WTC11 (cell line): ENCODE results near the gene BRAF. TPM values are rescaled to one million over a fixed set of nuclear protein-coding genes. Genes with fewer than 3 reads are reported as not detected.

Experiments used
- ATAC-seq: fragments of 200-7000 bp; cut with Tn5 transposase; 2 replicates; pipeline ENCODE4 v1.10.0; 2021; ENCODE audit warnings: mild to moderate bottlenecking, moderate library complexity
- CTCF ChIA-PET: fragments of 300-600 bp; sonication (Branson Sonifier 250); formaldehyde crosslinking; loops from one replicate; lab custom pipeline; 2021; ENCODE audit warnings: antibody characterized with exemption; lab: Charles Lee
- POLR2A ChIA-PET: fragments of 350-600 bp; sonication (Branson Sonifier 250); formaldehyde crosslinking; loops from one replicate; lab custom pipeline; 2021; ENCODE audit warnings: antibody characterized with exemption; lab: Charles Lee
- DNase-seq: peaks from one replicate; pipeline ENCODE4 v3.0.0; 2021; ENCODE audit warnings: low spot score
- H3K27ac Mint-ChIP-seq: 2 replicates; pipeline ENCODE4 v1.8.0; 2021; ENCODE audit warnings: mixed read lengths
- H3K27me3 Mint-ChIP-seq: 2 replicates; pipeline ENCODE4 v1.8.0; 2021; ENCODE audit warnings: low read depth, mild to moderate bottlenecking, moderate library complexity, mixed read lengths
- H3K36me3 Mint-ChIP-seq: 2 replicates; pipeline ENCODE4 v1.8.0; 2021; ENCODE audit warnings: mixed read lengths
- H3K4me1 Mint-ChIP-seq: 2 replicates; pipeline ENCODE4 v1.8.0; 2022; ENCODE audit warnings: mixed read lengths
- H3K4me3 Mint-ChIP-seq: 2 replicates; pipeline ENCODE4 v1.8.0; 2021; ENCODE audit warnings: mild to moderate bottlenecking, moderate library complexity, mixed read lengths
- H3K9me3 Mint-ChIP-seq: 2 replicates; pipeline ENCODE4 v1.8.0; 2021; ENCODE audit warnings: mixed read lengths
- ATF1 ChIP-seq: sonication (generic); formaldehyde crosslinking; IDR thresholded peaks from 2 replicates; pipeline ENCODE4 v1.8.1; 2023; ENCODE audit warnings: mild to moderate bottlenecking, moderate library complexity, missing genetic modification reagents
- CREB1 ChIP-seq: sonication (generic); formaldehyde crosslinking; IDR thresholded peaks from 2 replicates; pipeline ENCODE4 v1.8.0; 2023; ENCODE audit warnings: mild to moderate bottlenecking, missing genetic modification reagents
- CREM ChIP-seq: sonication (generic); formaldehyde crosslinking; IDR thresholded peaks from 2 replicates; pipeline ENCODE4 v1.8.1; 2022; ENCODE audit warnings: mild to moderate bottlenecking, missing genetic modification reagents, moderate library complexity
- ELF4 ChIP-seq: sonication (generic); formaldehyde crosslinking; IDR thresholded peaks from 2 replicates; pipeline ENCODE4 v1.8.1; 2022; ENCODE audit warnings: low read depth, mild to moderate bottlenecking, moderate library complexity, missing genetic modification reagents
- JAZF1 ChIP-seq: fragments of 250-450 bp; sonication (Bioruptor Pico); IDR thresholded peaks from 2 replicates; pipeline ENCODE4 v1.9.0; 2021; ENCODE audit warnings: moderate library complexity, mild to moderate bottlenecking, inconsistent platforms
- JUN ChIP-seq: sonication (generic); formaldehyde crosslinking; IDR thresholded peaks from 2 replicates; pipeline ENCODE4 v1.8.0; 2023; ENCODE audit warnings: mild to moderate bottlenecking, missing genetic modification reagents
- MYBL2 ChIP-seq: sonication (generic); formaldehyde crosslinking; IDR thresholded peaks from 2 replicates; pipeline ENCODE4 v1.8.1; 2023; ENCODE audit warnings: mild to moderate bottlenecking, moderate library complexity, missing genetic modification reagents
- NFATC4 ChIP-seq: fragments of 250-450 bp; sonication (Bioruptor Pico); IDR thresholded peaks from 2 replicates; pipeline ENCODE4 v1.9.0; 2021; ENCODE audit warnings: mild to moderate bottlenecking
- NFE2L1 ChIP-seq: sonication (generic); formaldehyde crosslinking; IDR thresholded peaks from 2 replicates; pipeline ENCODE4 v1.8.1; 2023; ENCODE audit warnings: missing genetic modification reagents
- NR1H2 ChIP-seq: sonication (generic); formaldehyde crosslinking; IDR thresholded peaks from 2 replicates; pipeline ENCODE4 v1.9.0; 2021; ENCODE audit warnings: mild to moderate bottlenecking, moderate library complexity, missing genetic modification reagents
- NR2C2 ChIP-seq: sonication (generic); formaldehyde crosslinking; IDR thresholded peaks from 2 replicates; pipeline ENCODE4 v1.8.0; 2022; ENCODE audit warnings: mild to moderate bottlenecking, missing genetic modification reagents
- RORB ChIP-seq: fragments of 250-450 bp; sonication (Bioruptor Pico); IDR thresholded peaks from 2 replicates; pipeline ENCODE4 v1.9.0; 2021; ENCODE audit warnings: mild to moderate bottlenecking
- SMAD3 ChIP-seq: sonication (generic); formaldehyde crosslinking; IDR thresholded peaks from 2 replicates; pipeline ENCODE4 v1.8.0; 2022; ENCODE audit warnings: missing genetic modification reagents, mild to moderate bottlenecking, borderline replicate concordance
- SP1 ChIP-seq: sonication (generic); formaldehyde crosslinking; conservative IDR thresholded peaks from 2 replicates; pipeline ENCODE4 v1.8.1; 2022; ENCODE audit warnings: missing genetic modification reagents
- ZNF138 ChIP-seq: sonication (generic); formaldehyde crosslinking; conservative IDR thresholded peaks from 2 replicates; pipeline ENCODE4 v1.8.1; 2022; ENCODE audit warnings: mild to moderate bottlenecking, moderate library complexity, missing genetic modification reagents
- ZNF396 ChIP-seq: fragments of 250-450 bp; sonication (Bioruptor Pico); IDR thresholded peaks from 2 replicates; pipeline ENCODE4 v1.8.0; 2021; ENCODE audit warnings: mild to moderate bottlenecking, moderate library complexity, borderline replicate concordance
- ZNF416 ChIP-seq: fragments of 250-450 bp; sonication (Bioruptor Pico); IDR thresholded peaks from 2 replicates; pipeline ENCODE4 v1.9.0; 2021; ENCODE audit warnings: mild to moderate bottlenecking, inconsistent platforms
- ZNF423 ChIP-seq: fragments of 250-450 bp; sonication (Bioruptor Pico); IDR thresholded peaks from 2 replicates; pipeline ENCODE4 v2.1.2; 2022; ENCODE audit warnings: mild to moderate bottlenecking, moderate library complexity
- total RNA-seq: library from RNA; stranded (reverse); gene quantifications from 3 replicates; pipeline ENCODE4 v1.2.3, GENCODE V29; 2021
- TF ChIP-seq, protein P1 (sequence below): sonication (generic); formaldehyde crosslinking; IDR thresholded peaks from 2 replicates; pipeline ENCODE4 v1.8.0; 2023; ENCODE audit warnings: missing genetic modification reagents
- TF ChIP-seq, protein P2 (sequence below): sonication (generic); formaldehyde crosslinking; IDR thresholded peaks from 2 replicates; pipeline ENCODE4 v1.8.0; 2022; ENCODE audit warnings: missing genetic modification reagents
- TF ChIP-seq, protein P3 (sequence below): sonication (generic); formaldehyde crosslinking; IDR thresholded peaks from 2 replicates; pipeline ENCODE4 v1.8.1; 2023; ENCODE audit warnings: mild to moderate bottlenecking, moderate library complexity, missing genetic modification reagents
- TF ChIP-seq, protein P4 (sequence below): sonication (generic); formaldehyde crosslinking; IDR thresholded peaks from 2 replicates; pipeline ENCODE4 v1.8.1; 2023; ENCODE audit warnings: mild to moderate bottlenecking, missing genetic modification reagents, moderate library complexity
- TF ChIP-seq, protein P5 (sequence below): sonication (generic); formaldehyde crosslinking; IDR thresholded peaks from 2 replicates; pipeline ENCODE4 v1.8.0; 2022; ENCODE audit warnings: mild to moderate bottlenecking, missing genetic modification reagents

The BRAF gene
- total RNA-seq, 1 experiment from 2014 or later, result 29.2 TPM

DNA sequence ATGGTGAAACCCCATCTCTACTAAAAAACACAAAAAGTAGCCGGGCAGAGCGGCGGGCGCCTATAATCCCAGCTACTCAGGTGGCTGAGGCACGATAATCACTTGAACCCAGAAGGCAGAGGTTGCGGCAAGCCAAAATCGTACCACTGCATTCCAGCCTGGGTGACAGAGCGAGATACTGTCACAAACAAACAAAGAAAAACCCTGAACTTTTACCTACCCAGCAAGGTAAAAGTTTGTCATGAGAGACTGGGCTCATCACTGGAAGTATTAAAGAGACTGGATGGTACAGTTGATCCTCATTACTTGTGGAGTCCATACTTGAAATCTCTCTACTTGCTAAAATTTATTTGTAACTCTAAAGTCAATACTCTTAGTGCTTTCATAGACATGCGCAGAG lies 114.3 kb downstream of the BRAF start:
- no peaks in the 10 kb centered on the region; the same call in 1 of the 2 replicates for H3K4me1 Mint-ChIP-seq
- CTCF ChIA-PET, result interaction anchor here (0.9 to 3.2 kb wide), 8 partner anchors 7 to 201 kb away, joined by 3 to 33 read pairs (median 6); no protein-coding TSS in a partner anchor
- H3K4me3 Mint-ChIP-seq, result no peak overlapping the region
- H3K9me3 Mint-ChIP-seq, result no peaks in the 10 kb centered on the region
- H3K36me3 Mint-ChIP-seq, result no peaks in the 10 kb centered on the region
- H3K27me3 Mint-ChIP-seq, result no peaks in the 10 kb centered on the region
- no peak overlapping the region for H3K27ac Mint-ChIP-seq
- TF ChIP-seq SP1 (CRISPR knock-in tag) (no peak), NR1H2 (CRISPR knock-in tag) (no peak), CREM (CRISPR knock-in tag) (no peak), NFATC4 (CRISPR knock-in tag) (no peak), ZNF423 (no peak), SMAD3 (CRISPR knock-in tag) (no peak), CREB1 (no peak), NFE2L1 (CRISPR knock-in tag) (no peak), ZNF396 (CRISPR knock-in tag) (no peak)
- TF ChIP-seq, protein P1, sequence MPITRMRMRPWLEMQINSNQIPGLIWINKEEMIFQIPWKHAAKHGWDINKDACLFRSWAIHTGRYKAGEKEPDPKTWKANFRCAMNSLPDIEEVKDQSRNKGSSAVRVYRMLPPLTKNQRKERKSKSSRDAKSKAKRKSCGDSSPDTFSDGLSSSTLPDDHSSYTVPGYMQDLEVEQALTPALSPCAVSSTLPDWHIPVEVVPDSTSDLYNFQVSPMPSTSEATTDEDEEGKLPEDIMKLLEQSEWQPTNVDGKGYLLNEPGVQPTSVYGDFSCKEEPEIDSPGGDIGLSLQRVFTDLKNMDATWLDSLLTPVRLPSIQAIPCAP, result no peak
- ATAC-seq (no peak), DNase-seq (no peak)
- POLR2A ChIA-PET, result no interaction called here

DNA sequence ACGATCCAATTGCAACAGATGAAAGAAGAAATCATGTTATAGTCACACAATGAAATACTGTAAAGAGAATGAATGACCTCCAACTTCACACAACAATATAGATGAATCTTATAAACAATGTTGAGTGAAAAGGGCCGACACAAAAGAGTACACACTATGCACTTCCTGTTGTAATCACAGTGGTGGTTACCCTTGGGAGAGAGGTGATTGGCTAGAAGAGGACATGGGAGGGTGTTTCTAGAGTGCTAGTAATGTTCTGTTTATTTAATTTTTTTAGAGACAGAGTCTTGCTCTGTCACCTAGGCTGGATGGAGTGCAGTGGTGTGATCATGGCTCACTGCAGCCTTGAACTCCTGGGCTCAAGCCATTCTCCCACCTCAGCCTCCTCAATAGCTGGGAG lies 145.8 kb downstream of the BRAF start:
- Mint-ChIP-seq H3K27ac (no peak overlapping the region), H3K9me3 (no peaks in the 10 kb centered on the region), H3K36me3 (peaks cover 7% of the 10 kb centered on the region), H3K4me1 (no peaks in the 10 kb centered on the region), H3K4me3 (no peak overlapping the region), H3K27me3 (no peaks in the 10 kb centered on the region)
- ChIA-PET CTCF (no interaction called here), POLR2A (no interaction called here)
- TF ChIP-seq ELF4 (CRISPR knock-in tag) (no peak), MYBL2 (CRISPR knock-in tag) (no peak), ZNF416 (CRISPR knock-in tag) (no peak), ZNF138 (CRISPR knock-in tag) (no peak), JAZF1 (CRISPR knock-in tag) (no peak)
- TF ChIP-seq, protein P2, sequence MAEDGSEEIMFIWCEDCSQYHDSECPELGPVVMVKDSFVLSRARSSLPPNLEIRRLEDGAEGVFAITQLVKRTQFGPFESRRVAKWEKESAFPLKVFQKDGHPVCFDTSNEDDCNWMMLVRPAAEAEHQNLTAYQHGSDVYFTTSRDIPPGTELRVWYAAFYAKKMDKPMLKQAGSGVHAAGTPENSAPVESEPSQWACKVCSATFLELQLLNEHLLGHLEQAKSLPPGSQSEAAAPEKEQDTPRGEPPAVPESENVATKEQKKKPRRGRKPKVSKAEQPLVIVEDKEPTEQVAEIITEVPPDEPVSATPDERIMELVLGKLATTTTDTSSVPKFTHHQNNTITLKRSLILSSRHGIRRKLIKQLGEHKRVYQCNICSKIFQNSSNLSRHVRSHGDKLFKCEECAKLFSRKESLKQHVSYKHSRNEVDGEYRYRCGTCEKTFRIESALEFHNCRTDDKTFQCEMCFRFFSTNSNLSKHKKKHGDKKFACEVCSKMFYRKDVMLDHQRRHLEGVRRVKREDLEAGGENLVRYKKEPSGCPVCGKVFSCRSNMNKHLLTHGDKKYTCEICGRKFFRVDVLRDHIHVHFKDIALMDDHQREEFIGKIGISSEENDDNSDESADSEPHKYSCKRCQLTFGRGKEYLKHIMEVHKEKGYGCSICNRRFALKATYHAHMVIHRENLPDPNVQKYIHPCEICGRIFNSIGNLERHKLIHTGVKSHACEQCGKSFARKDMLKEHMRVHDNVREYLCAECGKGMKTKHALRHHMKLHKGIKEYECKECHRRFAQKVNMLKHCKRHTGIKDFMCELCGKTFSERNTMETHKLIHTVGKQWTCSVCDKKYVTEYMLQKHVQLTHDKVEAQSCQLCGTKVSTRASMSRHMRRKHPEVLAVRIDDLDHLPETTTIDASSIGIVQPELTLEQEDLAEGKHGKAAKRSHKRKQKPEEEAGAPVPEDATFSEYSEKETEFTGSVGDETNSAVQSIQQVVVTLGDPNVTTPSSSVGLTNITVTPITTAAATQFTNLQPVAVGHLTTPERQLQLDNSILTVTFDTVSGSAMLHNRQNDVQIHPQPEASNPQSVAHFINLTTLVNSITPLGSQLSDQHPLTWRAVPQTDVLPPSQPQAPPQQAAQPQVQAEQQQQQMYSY (CRISPR knock-in tag), result no peak
- ATAC-seq (no peak), DNase-seq (no peak)

DNA sequence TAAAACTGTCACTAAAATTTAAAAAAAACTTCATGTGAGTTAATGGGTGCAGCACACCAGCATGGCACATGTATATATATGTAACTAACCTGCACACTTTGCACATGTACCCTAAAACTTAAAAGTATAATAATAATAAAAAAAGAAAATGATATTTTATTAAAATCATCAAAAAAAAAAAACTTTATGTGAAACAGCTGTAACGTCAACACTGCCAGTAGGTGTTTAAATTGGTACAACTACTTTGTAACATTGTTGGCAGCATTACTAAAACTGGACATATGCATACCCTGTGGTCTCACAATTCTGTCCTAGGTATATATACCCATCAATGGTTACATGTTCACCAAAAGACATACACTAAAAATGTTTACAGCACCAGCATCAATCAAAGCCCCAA lies 146.2 kb downstream of the BRAF start:
- Mint-ChIP-seq H3K27me3 (no peaks in the 10 kb centered on the region), H3K27ac (no peak overlapping the region), H3K36me3 (peaks cover 7% of the 10 kb centered on the region), H3K4me1 (no peaks in the 10 kb centered on the region), H3K9me3 (no peaks in the 10 kb centered on the region), H3K4me3 (no peak overlapping the region)
- CTCF ChIA-PET, result no interaction called here
- DNase-seq (no peak), ATAC-seq (no peak)
- POLR2A ChIA-PET, result no interaction called here
- TF ChIP-seq RORB (CRISPR knock-in tag), result no peak
- TF ChIP-seq, protein P3, sequence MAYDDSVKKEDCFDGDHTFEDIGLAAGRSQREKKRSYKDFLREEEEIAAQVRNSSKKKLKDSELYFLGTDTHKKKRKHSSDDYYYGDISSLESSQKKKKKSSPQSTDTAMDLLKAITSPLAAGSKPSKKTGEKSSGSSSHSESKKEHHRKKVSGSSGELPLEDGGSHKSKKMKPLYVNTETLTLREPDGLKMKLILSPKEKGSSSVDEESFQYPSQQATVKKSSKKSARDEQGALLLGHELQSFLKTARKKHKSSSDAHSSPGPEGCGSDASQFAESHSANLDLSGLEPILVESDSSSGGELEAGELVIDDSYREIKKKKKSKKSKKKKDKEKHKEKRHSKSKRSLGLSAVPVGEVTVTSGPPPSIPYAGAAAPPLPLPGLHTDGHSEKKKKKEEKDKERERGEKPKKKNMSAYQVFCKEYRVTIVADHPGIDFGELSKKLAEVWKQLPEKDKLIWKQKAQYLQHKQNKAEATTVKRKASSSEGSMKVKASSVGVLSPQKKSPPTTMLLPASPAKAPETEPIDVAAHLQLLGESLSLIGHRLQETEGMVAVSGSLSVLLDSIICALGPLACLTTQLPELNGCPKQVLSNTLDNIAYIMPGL (CRISPR knock-in tag), result no peak
- no peak for TF ChIP-seq NR2C2 (CRISPR knock-in tag)
- TF ChIP-seq, protein P4, sequence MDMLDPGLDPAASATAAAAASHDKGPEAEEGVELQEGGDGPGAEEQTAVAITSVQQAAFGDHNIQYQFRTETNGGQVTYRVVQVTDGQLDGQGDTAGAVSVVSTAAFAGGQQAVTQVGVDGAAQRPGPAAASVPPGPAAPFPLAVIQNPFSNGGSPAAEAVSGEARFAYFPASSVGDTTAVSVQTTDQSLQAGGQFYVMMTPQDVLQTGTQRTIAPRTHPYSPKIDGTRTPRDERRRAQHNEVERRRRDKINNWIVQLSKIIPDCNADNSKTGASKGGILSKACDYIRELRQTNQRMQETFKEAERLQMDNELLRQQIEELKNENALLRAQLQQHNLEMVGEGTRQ, result no peak
- no peak for TF ChIP-seq ATF1
- no peak for TF ChIP-seq JUN
- TF ChIP-seq, protein P5, sequence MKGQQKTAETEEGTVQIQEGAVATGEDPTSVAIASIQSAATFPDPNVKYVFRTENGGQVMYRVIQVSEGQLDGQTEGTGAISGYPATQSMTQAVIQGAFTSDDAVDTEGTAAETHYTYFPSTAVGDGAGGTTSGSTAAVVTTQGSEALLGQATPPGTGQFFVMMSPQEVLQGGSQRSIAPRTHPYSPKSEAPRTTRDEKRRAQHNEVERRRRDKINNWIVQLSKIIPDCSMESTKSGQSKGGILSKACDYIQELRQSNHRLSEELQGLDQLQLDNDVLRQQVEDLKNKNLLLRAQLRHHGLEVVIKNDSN, result no peak
- TF ChIP-seq, protein P2 (CRISPR knock-in tag), result no peak
